HG02642 (cell line): Measurements from ENCODE around the gene SLC22A14.
"Not testable (repeated sequence)": the region's sequence is repeated elsewhere in the genome, so short reads cannot be mapped to it uniquely, and the experiment has no call there.

Experiments used
- ATAC-seq: cut with Tn5 transposase; IDR thresholded peaks from one replicate; pipeline ENCODE4 v1.9.1; 2021; ENCODE audit warnings: mild to moderate bottlenecking; ENCODE audit not compliant: unreplicated experiment, poor library complexity

SLC22A14 gene

GRCh38 chr3:38281895-38282686 lies at the start of gene SLC22A14:
Gene SLC22A14, plus strand, starts transcription at chr3:38282294. Its CDS starts 23,733 bp downstream, at chr3:38306027.
- ATAC-seq, result no peak

GRCh38 chr3:38232701-38233100 lies 49.4 kb upstream of the SLC22A14 start:
- no peak for ATAC-seq

- no peak for ATAC-seq
These were observed 46.6 kb upstream of the SLC22A14 start for GRCh38 chr3:38235466-38235865.

GRCh38 chr3:38238416-38239008 lies 43.6 kb upstream of the SLC22A14 start:
- no peak for ATAC-seq

- not testable (repeated sequence) for ATAC-seq
These were observed 39.3 kb upstream of the SLC22A14 start for GRCh38 chr3:38242812-38243211.

- no peak for ATAC-seq
These were observed 36.2 kb upstream of the SLC22A14 start for GRCh38 chr3:38245930-38246329.

- ATAC-seq, result no peak
These were observed 34.6 kb upstream of the SLC22A14 start for GRCh38 chr3:38247366-38248035.

GRCh38 chr3:38250198-38250597 lies 31.9 kb upstream of the SLC22A14 start:
- ATAC-seq, result no peak

- ATAC-seq, result no peak
These were observed 30.9 kb upstream of the SLC22A14 start for GRCh38 chr3:38251197-38251596.

- ATAC-seq, result no peak
These were observed 28.4 kb upstream of the SLC22A14 start for GRCh38 chr3:38253704-38254103.

GRCh38 chr3:38254872-38255271 lies 27.2 kb upstream of the SLC22A14 start:
- ATAC-seq, result no peak

GRCh38 chr3:38255627-38256026 lies 26.5 kb upstream of the SLC22A14 start:
- ATAC-seq, result no peak

GRCh38 chr3:38257583-38257982 lies 24.5 kb upstream of the SLC22A14 start:
- ATAC-seq, result no peak

GRCh38 chr3:38260474-38260873 lies 21.6 kb upstream of the SLC22A14 start:
- ATAC-seq, result no peak

- ATAC-seq, result no peak
These were observed 17.7 kb upstream of the SLC22A14 start for GRCh38 chr3:38264353-38264771.

GRCh38 chr3:38264779-38265178 lies 17.3 kb upstream of the SLC22A14 start:
- no peak for ATAC-seq

- ATAC-seq, result no peak
These were observed 16.3 kb upstream of the SLC22A14 start, which contains the start of gene SLC22A13 for GRCh38 chr3:38265604-38266307. Gene SLC22A13, plus strand, starts transcription at chr3:38265812. Its CDS starts 49 bp downstream, at chr3:38265861.

- no peak for ATAC-seq
These were observed 15.3 kb upstream of the SLC22A14 start for GRCh38 chr3:38266810-38267209.

GRCh38 chr3:38267662-38268061 lies 14.4 kb upstream of the SLC22A14 start:
- ATAC-seq, result no peak

GRCh38 chr3:38268087-38268486 lies 14.0 kb upstream of the SLC22A14 start:
- no peak for ATAC-seq

GRCh38 chr3:38268522-38268921 lies 13.6 kb upstream of the SLC22A14 start:
- no peak for ATAC-seq
